NCI-H2171 (cell line): Measurements from ENCODE around the gene SLC6A13.
"Not testable (repeated sequence)": the region's sequence is repeated elsewhere in the genome, so short reads cannot be mapped to it uniquely, and the experiment has no call there.

ENCODE experiments used
- DNase-seq: peaks from one replicate; lab custom pipeline; 2025; lab: John Stamatoyannopoulos, UW

Gene SLC6A13

DNA sequence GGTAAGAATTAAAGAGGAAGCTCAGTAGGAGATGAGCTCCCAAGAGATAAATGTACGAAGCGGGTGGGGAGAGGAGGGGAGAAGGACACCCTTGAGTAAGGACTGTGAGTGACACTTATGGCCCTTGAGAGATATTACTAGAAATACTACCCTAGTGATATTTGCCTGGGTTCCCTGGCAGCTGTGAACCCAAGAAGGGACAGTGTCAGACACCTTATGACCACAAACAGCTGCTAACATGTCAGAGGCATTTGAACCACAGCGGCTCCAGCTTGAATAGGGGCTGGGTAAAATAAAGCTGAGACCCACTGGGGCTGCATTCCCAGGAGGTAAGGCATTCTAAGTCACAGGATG, 29.0 kb downstream of the SLC6A13 start:
- DNase-seq, result no peak

DNA sequence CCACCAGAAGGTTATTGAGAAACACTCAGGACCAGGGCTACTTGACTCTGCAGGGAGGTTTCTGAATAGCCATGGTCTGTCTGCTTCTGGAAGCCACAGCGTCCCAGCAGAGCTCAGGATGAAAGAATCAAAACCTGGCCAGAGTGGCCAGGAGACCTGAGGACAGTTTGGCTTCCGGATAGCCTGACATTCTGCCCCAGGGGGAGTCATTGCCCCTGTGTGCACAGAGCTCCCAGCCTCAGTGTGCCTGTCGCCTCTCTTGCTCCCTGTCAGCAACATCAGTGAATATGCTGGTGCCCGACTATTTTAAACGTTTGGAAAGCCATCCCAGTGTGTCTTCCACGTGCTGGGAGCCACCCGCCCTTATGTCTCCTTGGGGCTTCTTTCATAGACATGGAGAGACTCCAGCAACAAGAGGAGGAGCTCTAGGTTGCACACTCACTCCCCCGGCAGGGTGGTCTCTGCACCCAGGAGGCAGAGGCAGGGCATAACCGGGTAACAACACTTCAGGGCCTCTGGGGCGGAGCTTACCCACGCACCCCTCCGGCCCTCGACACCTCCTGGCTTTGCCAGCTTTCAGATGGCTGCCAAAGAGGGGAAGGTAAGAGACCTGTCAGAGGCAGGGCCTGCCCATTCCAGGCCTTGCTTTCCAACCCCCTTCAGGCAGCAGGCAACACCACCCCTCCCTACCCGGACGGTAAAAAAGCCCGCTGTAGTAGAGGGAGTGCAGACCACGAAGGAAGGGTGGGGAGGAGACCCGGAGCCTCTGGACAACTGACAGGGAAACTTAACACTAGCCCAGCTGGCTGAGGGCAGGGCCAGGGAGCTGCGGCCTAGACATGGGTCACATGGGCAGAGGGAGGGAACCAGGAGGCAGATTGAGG, 29.7 kb downstream of the SLC6A13 start:
- DNase-seq, result peak; percentile 73

DNA sequence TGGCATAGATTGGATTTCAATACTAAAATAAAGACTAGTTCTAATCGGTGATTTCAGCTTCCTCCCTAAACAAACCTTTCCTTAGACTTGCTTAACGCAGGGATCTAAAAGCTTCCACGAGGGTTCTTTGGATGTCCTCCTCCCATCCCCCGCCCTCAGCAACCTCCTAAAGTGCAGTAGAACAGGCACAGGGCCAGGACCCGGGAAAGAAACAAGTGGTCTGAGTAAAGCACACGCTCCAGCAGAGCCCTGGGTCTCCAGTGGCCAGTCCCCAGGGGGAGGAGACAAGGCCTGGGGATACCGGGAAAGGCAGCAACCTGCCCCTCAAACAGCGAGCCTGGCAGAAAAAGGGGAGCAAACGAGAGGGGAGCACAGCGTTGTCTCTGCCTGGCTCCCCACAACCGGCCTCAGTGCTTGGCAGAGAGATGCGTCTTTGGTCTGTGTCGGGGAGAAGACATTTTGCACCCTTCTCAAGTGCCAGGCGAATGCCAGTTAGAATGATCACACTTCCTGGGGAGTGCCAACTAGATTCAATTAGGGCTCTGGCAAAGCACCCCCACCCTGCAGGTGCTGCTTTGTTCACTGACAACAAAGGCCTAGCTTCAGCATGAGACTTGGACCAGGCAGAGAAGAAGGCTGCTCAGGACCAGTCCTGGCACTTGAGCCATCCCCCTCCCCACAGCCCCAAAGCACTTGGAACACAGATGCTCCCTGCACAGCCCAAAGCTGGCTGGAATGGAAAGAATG, 31.5 kb downstream of the SLC6A13 start:
- no peak for DNase-seq

DNA sequence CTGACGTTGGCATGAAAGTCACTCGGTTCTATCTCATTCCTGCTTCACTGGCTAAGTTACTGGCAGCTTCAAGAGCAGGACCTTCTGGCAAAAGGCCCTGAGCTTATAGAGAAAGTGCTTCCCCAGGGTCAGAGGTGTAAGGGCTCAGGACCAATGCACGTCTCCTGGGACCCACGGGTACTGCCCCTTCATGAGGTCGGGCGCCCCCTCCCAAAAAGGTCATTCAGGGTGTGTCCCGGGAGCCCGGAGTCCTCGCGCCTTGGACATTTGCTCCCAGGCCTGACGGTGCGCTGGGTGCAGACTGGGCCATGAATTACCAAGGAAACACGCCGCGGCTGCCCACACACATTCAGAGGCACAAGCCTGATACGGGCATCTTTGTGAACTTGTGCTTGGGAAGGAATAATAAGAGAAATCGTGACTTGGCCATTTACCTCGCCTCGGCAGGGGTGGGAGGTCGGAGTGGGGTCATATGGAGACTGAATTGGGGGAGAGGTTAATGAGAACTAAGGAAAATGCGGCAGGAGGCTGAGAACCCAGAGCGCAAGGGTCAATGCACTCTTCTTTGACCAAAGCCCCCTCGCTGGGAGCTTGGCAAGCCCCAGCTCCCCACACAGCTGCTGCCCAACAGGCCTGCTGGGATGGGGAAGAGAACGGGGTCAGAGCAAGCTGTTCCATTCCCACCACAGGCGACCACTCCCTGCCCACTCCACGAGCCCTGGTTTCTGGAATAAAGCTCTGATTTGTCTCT, 33.0 kb downstream of the SLC6A13 start:
- DNase-seq, result no peak

DNA sequence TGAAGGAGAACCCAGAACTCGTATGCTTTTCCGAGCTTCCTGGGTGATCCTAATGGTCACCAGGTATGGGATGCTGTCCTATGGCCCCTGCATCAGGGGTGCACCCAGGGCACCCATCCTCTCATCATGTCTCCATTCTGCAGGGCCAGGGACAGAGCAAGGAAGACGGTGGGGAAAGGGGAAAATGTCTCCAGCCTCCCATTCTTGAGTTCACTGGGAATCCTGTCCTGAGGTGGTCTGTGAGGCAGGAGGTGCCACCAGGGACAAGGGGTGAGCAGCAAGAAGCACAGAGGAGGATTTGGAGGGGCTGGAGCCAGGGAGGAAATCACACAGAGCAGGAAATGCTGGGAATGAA, 33.8 kb downstream of the SLC6A13 start:
- no peak for DNase-seq

DNA sequence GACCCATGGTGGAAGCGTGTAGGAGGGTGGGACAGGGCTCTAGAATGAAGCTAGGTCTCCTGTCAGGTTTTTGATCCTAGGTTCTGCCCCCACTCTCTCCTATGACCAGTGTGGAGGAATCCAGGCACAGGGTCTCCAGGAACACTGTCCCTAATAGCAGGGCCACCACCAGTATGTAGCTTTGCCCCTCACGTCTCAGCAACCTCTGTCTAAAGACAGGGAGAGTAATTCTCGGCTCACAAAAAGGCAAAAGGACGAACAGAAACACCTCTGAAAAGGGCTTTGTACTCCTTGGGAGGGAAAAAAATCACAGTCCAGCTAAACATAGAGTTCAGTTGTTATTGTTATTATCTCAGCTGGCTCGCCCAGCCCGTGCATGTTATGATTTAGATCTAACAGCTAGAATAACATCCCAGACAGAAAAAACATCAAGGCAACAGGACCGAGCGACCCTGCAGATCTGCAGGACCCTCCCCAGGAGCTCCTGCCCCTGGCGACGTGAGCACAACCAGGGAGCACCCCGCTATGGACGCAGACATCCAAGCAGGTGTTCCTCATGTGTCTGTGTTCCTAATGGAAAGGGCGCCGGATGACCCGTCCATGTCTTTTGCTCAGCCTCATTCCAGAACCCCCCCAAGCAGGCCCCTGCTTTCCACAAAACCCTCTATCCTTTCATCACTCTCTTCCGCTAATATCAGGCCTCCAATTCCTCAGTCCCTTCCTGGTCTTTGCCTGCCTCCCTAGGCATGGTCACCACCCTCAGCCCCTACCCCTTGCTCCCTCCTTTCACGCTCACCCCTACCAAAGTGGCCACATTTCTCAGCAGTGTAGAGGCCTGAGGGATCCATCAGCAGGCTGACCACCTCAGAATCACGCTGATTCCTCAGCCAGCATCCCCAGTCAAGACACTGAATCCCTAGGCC, 34.5 kb downstream of the SLC6A13 start:
- no peak for DNase-seq

DNA sequence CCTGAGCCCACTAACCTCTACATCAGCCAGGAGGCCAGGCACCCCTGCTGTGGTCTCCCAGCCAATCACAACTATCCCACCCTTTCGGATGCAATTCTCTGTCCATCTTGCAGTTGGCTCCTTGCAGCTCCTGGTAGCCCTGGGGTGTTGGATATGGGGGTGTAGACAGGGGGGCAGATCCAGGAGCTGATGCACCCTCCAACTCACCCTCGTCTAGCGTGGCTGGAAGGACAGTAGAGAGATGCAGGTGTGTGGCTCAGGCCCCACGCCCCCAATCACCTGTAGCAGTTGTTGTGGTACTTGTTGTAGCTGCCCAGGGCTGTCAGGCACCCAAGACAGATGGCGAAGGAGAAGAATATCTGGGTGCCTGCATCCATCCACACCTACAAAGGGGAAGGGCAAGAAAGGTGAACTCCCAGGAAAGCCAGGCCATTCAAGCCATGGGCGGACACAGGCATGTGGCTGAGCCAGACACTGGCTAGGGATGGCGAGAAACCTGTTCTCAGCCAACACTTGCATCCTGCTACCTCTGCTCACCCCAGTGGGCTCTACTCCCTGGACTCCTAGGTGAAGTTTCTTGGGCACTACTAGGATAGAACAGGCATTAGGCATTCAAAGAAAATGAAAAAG, 35.2 kb downstream of the SLC6A13 start:
- DNase-seq, result no peak

DNA sequence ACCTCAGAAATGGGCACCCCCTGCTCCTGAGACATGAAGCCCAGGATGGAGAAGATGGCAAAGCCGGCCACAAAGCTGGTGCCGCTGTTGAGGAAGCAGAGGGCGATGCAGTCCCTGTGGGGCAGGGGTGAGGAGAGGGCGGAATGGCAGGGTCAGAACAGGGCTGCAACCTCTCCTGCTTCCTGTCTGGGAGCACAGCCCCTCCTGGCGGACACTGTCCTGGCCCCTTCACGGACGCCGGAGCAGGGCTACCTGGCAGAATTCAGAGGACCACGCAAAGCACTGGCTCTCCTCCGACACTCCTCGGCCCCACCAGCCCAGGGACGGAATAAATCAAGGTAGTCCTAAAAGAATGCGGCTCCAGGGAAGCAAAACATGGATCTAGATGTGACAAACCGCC, 36.2 kb downstream of the SLC6A13 start:
- no peak for DNase-seq

DNA sequence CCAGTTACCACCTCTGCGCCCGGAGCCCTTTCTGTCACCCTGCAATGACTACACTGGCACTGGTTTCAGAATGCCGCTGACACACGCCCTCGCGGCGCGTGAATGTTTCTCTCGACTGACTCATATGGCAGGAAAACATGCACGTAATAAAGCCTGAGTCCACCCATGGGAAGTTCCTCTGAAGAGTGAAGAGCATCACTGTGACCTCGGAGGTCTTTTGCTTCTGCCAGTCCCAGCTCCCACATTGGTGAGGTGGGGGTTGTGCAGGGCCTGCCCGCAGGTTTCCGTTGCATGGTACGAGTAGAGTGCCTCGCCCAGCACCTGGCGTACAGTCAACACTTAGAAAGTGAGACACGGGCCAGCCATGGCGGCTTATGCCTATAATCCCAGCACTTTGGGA, 37.6 kb downstream of the SLC6A13 start:
- no peak for DNase-seq

DNA sequence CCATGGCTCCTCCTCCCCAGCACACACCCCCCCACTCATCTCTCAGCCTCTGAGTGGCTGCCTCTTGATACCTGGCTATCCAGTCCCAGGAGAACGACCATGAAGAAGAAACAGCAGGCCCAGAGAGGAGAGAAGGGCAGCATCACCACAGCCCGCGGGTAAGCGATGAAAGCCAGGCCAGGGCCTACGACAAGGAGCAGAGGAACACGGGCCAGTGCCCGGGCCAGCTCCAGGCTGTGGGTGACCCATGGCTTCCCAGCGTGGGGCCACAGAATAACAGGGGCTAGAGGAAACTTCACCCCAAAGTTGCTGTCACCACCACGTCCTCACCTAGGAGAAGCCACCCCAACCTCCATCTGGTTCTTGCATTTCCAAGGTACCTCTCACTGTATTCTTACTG, 38.3 kb downstream of the SLC6A13 start:
- DNase-seq, result no peak

DNA sequence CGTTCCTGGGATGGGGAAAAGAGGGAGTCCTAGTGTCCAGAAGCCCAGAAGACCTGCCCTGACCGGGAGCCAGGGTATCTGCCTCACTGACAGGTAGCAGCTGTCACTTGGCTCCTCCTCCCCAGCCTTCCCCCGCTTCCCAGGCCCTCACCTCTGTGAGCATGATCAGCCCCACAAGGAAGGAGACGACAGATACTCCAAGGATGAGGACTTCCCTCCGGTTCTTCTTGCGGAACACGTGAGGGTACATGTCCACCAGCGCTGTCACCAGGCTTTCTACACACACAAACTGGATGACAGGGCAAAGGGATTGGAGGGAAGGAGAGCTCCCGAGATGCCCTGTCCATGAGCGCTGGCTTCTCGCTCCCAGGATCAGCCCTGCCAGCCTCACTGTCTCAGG, 38.8 kb downstream of the SLC6A13 start:
- DNase-seq, result no peak

DNA sequence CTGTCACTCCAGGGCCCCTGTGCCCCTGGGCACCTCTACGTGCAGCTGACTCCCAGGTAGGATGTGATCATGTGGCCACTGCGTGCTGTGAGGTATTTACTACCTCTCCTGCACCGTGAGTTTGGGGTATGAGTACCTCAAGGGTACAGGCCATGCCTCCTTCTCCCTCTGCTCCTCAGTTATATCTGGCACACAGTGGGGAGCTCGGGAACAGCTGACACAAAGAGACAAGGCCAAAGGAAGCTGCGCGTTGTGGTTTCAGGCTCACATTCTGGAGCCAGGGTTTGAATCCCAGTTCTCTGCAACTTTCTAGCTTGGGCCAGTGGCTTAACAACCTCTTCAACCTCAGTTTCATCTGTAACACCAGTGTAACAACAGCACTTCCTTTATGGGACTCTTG, 40.9 kb downstream of the SLC6A13 start:
- DNase-seq, result no peak

DNA sequence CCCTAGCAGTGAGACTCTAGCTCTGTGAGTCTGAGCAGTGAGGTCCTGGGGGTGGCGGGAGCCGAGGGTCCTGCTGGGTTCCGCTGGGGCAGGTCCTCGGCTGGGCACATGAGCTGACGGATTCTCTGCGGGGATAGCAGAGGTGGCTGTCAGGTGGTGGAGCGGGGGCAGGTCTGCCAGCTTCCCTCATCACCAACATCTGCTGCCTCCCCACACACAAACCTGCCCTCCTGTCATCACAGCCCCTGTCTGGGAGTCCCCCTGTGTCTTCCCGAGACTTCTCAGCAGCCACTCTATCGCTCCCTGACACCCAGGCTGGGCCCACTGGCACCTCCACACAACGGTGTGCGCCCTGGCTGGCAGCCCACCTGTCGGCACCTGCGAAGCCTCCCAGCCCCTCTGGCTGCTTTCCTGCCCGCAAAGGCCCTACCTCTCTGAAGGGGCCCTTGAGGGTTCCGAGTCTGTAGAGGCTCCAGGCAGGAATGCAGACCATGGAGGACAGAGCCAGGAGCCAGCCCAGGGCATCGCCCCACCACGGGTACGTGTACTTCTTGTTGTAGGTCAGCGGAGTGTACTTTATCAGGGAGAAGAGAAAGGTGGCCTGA, 41.6 kb downstream of the SLC6A13 start:
- DNase-seq, result no peak

DNA sequence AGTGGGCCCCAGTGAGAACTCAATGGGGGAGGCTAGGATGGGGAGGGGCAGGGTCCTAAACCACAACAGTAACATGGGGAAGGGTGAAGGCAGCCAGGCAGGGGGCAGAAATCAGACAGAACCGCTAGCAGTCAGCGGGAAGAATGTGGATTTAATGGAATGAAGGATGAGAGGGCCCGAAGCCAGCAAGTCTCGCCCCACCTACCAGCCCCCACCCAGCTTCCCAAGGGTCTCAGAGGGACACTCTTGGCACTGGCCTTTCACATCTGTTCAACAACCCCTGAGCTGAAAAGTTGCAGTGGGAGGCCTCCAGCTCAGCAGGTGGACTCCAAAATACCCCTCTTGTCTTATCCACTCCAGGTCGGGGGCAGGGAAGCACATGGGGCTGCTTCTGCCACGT, 42.1 kb downstream of the SLC6A13 start:
- DNase-seq, result no peak

DNA sequence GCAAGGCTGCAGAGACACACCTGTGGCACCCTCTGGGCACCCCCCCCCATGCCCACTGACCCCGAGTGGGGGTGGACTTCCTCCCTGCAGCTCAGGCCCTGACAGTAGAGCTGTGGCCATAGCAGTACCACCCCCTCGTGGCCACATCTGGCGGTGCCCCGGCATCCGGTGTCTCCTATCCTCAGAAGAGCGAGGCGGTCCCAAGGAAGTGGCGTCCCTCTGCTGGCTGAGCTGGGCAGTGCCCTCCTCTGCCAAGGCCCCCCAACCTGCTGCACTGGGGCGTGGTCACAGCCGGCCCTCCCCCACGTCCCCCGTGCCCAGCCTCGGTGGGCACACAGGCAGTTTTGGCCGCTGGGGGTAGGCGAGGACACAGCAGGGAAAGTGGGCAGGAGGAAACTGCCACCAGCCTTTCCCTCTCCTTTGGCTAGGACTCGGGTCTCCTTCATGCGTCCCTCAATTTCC, 42.7 kb downstream of the SLC6A13 start:
- peak; percentile 37 for DNase-seq

DNA sequence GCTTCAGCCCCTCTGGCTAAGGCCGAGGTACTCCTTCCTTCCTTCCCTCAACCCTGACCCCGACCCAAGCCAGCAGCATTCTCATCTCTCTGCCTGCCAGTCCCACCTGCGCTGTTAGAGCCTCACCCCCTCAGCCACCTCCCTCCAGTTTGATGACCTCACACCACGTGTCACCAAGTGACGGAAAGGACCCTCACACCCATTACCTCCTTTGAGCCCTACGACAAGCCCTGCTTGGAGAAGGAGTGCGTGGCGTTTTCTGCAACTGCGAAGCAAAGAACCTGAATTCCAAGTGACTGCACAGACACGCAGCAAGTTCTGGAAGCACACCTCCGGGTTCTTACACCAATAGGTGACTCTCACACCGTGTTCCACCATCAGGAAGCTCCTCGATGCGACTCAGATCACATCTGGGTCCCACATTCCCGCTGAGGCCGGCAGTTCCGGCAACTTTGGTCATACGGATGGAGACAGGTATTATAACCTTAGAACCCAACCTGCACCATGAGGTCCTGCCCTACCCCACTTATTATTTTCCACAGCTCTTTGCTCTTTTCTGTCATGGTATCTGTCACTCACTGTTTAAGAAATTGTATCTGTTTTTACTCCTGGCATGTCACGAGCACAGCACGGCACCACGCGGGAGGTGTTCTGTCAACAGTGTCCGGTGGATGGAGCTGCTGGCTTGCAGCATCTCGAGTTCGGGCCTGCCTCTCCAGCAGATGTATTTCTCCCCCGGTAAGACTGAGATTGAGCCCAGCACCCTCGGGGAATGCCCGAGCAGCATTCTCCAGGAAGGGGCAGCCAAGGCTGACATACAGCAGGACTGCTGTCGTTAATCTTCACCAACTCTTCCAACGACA, 43.7 kb downstream of the SLC6A13 start:
- DNase-seq, result no peak

DNA sequence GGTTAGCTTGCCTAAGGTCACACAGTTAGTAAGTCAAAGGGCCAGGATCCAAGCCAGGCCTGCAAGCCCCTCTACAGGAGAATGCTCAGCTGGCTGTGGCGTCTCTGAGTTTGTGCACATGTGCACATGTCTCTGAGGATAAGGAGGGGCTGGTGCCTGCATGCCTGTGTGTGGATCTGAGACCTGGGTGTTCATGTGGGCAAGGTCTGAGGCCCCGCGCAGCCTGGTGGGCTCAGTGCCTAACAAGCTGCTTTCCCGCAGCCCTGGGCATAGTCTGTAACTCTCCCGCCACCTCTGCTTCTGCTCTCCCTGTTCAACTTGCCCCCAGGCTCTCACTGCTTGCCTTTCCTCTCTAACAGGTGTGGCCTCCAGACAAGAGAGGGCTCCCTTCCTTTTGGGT, 44.4 kb downstream of the SLC6A13 start:
- DNase-seq, result no peak

DNA sequence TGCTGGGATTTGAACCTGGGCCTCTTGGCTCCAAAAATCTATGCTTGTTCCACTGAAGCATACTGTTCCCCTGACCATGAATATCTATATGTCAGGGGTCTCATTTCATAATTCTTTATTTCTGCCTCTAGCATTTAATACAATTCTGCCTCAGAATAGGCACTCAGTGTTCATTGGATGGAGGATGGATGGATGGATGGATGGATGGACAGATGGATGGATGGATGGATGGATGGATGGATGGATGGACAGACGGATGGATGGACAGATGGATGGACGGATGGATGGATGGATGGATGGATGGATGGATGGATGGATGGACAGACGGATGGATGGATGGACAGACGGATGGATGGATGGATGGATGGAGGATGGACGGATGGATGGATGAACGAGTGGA, 45.6 kb downstream of the SLC6A13 start:
- DNase-seq, result not testable (repeated sequence)

DNA sequence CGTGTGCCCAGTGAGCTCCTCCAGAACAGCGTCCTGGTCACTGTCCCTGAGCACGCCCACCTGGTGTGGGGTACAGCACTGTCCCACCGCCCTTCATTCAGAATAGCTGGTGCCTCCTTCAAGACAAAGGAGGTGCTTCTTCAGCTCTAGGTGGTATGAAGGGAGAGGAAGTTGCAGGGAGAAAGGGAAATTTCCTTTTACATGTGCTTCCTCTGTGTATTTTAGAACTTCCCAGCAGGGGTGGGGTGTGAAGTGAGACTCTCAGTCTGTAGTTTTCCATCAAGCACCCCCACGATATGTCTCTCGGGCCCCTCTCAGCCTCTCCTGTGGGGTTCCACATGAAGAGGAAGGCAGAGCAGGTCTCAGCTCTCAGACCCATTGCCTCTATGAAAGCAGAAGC, 47.5 kb downstream of the SLC6A13 start:
- no peak for DNase-seq
